Measurements from ENCODE around the gene GTF3C1.
A peak's percentile ranks its signal among the peaks of the same experiment; 100 is the strongest.

The GTF3C1 gene

GRCh38 chr16:27517664-27518063 is 32.0 kb downstream of the GTF3C1 start:
- peak; percentile 66 for DNase-seq

DNA sequence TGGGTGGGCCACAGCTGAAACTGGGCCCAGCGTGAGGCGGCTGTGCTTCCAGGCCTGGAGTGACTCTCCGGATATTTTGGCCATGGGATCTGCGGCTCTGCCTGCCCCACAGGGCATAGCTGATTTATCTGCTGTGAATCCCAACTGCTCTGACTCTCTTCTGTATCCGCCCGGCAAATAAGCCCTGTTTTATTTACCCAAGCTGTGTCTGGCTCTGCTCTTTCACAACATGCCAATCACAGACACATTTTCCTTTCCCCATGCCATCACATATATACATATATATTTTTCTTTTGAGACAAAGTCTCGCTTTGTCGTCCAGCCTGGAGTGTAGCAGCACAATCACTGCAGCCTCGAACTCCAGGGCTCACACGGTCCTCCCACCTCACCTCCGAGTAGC is 33.3 kb downstream of the GTF3C1 start:
- DNase-seq = no peak

DNA sequence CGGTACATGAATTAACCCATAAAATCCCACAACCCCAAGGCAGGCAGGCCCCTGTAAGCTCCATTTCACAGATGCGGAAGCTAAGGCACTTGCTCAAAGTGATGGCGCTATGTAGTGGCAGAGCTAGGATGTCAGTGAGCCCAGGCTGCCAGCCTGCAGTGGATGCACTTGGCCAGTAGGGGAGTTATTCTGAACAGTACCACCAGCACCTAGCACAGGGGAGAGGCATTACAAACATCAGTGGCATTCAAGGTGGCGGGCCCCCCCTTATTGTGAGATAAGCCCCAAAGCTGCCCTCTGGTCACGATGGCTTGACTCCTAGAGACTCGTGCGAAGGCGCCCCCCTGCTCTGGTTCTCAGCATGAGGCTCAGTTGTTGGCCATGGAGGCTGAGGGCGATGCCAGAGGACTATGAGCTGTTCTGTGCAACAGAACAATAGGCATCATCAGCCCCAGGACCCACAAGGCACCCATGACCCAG is 33.8 kb downstream of the GTF3C1 start:
- DNase-seq = no peak

DNA sequence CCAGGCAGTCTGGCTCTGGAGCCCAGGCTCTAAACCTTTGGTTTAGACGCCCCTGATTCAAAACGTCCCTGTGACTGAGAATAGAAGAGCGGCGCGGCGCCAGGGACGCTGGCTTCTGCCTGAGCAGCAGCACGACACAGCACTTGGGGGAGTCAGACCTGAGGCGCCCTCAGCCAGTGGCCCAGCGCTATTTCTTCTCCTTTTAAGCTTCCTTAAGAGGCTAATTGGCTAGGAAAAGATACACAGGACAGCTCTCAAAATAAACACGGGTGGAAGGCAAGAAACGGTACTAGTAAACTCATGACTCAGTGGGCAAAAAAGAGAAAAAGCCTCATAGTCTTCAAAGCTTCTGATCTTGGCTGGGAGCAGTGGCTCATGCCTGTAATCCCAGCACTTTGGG is 34.9 kb downstream of the GTF3C1 start:
- no peak for DNase-seq

- DNase-seq = no peak
These were observed 37.9 kb downstream of the GTF3C1 start for GRCh38 chr16:27511657-27512448.

GRCh38 chr16:27508476-27508875 is 41.2 kb downstream of the GTF3C1 start:
- DNase-seq = no peak

- DNase-seq = no peak
These were observed 42.9 kb downstream of the GTF3C1 start for GRCh38 chr16:27506771-27507170.

DNA sequence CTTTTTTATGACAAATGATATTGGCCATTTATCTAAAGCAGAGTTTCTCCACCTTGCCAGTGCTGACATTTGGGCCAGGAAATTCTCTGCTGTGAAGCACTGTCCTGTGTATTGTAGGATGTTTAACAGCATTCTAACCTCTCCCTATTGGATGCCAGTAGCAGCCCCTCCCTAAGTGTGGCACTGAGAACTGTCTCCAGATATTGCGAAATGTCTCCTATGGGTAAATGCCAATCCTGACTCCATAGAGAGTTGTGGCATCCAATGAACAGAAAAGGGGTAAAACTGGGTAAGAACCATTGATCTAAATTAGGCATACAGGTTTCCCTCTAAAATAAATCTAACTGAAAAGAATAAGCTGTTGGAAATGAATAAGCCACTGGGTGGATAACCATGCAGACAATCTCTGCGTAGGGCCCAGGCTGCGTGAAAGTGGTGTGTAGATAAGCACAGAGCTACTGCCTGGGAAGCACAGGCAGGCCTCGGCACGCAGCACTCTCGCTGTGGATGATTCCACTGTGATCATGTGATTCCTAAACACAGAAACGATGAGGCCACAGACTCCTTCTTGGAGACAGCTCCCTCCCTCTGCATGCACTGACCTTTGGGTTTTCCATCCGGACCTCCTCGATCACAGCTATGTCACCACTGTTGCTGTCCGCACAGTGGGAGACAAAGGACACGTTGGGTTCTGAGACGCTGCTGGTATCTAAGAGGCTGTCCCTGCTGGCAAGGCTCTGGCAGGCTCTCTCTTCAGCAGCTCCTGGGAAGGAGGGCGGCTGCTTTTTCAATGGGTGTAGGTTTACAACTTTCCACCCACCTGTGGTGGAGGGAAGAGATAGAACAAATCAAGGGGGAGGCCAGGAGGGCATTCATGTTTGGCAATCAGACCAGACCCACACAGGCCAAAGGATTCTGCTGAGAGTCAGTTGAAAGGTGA is 44.1 kb downstream of the GTF3C1 start:
- DNase-seq = no peak

DNA sequence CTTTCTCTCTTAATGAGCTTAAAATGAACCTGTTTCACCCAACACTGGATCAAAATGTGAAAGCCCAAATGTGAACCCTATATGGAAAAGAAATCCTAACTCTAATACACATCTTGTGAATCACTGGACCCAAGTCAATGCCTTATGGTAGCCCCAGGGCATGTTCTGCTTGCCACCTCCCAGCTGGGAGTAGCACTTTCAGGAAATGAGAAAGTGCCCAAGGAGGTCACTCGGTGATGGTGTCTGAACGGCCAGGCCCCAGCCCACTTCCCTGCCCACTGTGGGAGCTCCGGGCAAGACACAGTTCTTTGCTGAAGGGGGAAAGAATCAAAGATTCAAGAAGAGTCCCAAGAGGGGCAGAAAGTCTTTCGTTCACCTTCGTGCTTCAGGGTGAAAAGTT is 46.1 kb downstream of the GTF3C1 start:
- DNase-seq = no peak

DNA sequence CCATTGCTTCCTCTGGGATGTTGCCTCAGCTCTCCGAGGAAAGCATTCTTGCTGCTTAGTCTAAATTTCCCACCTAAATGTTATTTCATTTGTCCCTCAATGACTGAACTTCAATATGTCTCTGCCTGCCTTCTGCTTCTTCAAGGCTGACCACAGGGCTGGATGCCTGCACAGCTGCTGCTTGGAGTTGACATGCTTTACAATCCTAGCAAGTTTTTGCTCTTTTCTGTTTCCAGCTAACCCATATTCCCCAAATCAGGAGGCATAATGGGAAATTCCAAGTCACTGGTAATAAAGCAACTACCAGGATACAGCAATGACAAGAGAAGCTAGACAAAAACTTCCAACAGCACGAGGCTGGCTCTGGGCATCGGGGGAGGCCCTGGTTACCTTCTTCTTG is 48.9 kb downstream of the GTF3C1 start:
- no peak for DNase-seq

DNA sequence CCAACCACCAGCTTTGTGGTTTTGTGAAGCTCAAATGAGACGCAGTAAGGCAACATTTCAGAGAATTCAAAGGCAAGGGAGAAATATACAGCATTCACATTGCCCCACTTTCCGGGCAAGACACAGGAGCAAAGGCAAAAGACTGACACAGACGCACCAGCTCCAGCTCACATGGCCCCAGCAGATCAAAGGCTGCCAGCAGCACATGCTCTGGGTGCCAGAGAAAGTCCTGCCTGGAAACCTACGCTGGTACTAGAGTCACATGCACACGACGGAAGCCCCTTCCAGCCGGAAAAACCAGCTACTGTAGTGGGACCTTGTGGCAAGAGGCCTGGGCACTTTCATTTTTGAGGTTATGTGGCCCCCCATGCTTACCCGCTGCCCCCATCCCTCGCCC is 50.1 kb downstream of the GTF3C1 start:
- no peak for DNase-seq

DNA sequence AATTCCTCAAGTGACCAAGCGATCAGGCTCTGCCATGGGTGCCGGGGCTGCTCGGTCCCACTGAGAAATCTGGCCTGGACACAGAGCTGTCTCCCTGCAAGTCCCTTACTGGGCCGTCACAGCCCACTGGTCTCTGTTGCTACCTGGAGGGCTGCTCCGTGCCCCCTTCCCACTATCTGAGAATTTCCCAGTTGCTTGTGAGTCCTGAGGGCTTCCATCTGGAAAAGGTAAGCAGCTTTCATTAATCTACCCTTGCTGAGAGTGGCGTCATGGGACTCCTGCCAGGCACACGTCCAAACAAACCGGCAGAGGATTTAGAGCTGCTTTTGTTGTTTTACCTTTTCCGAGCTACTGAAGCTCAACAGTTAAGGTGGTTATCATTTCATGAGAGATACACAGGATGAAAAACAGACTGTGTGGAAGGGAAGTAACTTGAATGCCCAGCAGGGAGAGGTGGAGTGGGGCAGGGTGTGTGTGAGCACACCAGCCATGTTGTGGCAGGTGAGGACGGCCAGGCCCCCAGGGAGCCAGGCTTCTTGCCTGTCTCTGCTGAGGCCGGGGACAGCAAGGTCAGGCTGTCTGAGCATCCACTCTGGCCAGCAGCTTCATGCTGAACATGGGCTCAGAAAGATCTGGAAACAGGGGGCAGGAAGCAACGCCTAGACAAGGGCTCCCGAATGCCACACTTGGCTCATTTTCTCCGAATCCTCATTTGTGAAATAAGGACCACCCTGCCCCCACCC is 50.6 kb downstream of the GTF3C1 start:
- DNase-seq = no peak

GRCh38 chr16:27498031-27498825 is 51.5 kb downstream of the GTF3C1 start:
- DNase-seq = no peak

GRCh38 chr16:27495191-27495590 is 54.5 kb downstream of the GTF3C1 start:
- no peak for DNase-seq

- DNase-seq = no peak
These were observed 57.1 kb downstream of the GTF3C1 start for GRCh38 chr16:27492588-27492979.

GRCh38 chr16:27491894-27492587 is 57.7 kb downstream of the GTF3C1 start:
- no peak for DNase-seq

GRCh38 chr16:27489906-27490305 is 59.8 kb downstream of the GTF3C1 start:
- DNase-seq = no peak

- no peak for DNase-seq
These were observed 60.3 kb downstream of the GTF3C1 start for GRCh38 chr16:27489421-27489820.

GRCh38 chr16:27486760-27487159 is 63.0 kb downstream of the GTF3C1 start:
- no peak for DNase-seq

- no peak for DNase-seq
These were observed 63.4 kb downstream of the GTF3C1 start for GRCh38 chr16:27486344-27486743.

GRCh38 chr16:27485811-27486210 is 63.9 kb downstream of the GTF3C1 start:
- no peak for DNase-seq

- DNase-seq = no peak
These were observed 64.6 kb downstream of the GTF3C1 start for GRCh38 chr16:27485126-27485525.
